ENCODE data around the gene TBXT.
"Not testable (repeated sequence)": the region's sequence is repeated elsewhere in the genome, so short reads cannot be mapped to it uniquely, and the experiment has no call there.

Gene TBXT

GRCh38 chr6:166169549-166170421 lies 2.1 kb upstream of the TBXT start:
- DNase-seq: no peak

GRCh38 chr6:166168616-166169548 lies 1.2 kb upstream of the TBXT start:
- no peak for DNase-seq

GRCh38 chr6:166167258-166167731 lies 356 bp downstream of the TBXT start:
- no peak for DNase-seq

GRCh38 chr6:166166314-166167257 lies 1.1 kb downstream of the TBXT start:
- DNase-seq: no peak

- DNase-seq: no peak
These were observed 1.9 kb downstream of the TBXT start for GRCh38 chr6:166165558-166166313.

- DNase-seq: no peak
These were observed 4.9 kb downstream of the TBXT start for GRCh38 chr6:166162599-166163342.

GRCh38 chr6:166157930-166158617 lies 9.6 kb downstream of the TBXT start:
- DNase-seq: no peak

GRCh38 chr6:166156942-166157341 lies 10.7 kb downstream of the TBXT start:
- DNase-seq: no peak

GRCh38 chr6:166153966-166154365 lies 13.7 kb downstream of the TBXT start:
- DNase-seq: no peak

- DNase-seq: no peak
These were observed 15.0 kb downstream of the TBXT start for GRCh38 chr6:166152660-166153059.

- no peak for DNase-seq
These were observed 15.9 kb downstream of the TBXT start for GRCh38 chr6:166151798-166152197.

- DNase-seq: no peak
These were observed 21.9 kb downstream of the TBXT start for GRCh38 chr6:166145751-166146150.

- DNase-seq: no peak
These were observed 24.6 kb downstream of the TBXT start for GRCh38 chr6:166143011-166143410.

GRCh38 chr6:166127624-166128472 lies 39.8 kb downstream of the TBXT start:
- no peak for DNase-seq

GRCh38 chr6:166123115-166123514 lies 44.5 kb downstream of the TBXT start:
- DNase-seq: not testable (repeated sequence)

- no peak for DNase-seq
These were observed 45.9 kb downstream of the TBXT start for GRCh38 chr6:166121726-166122125.

GRCh38 chr6:166119116-166119911 lies 48.3 kb downstream of the TBXT start:
- DNase-seq: no peak

- no peak for DNase-seq
These were observed 52.0 kb downstream of the TBXT start for GRCh38 chr6:166115609-166116008.
